GM18520 (cell line): ENCODE data around the gene OR13A1.
"Not testable (repeated sequence)": the region's sequence is repeated elsewhere in the genome, so short reads cannot be mapped to it uniquely, and the experiment has no call there.

Experiments
- ATAC-seq: cut with Tn5 transposase; IDR thresholded peaks from one replicate; pipeline ENCODE4 v1.9.1; 2021; ENCODE audit not compliant: unreplicated experiment

OR13A1 gene

GRCh38 chr10:45282061-45282460, 33.3 kb downstream of the OR13A1 start:
- no peak for ATAC-seq

GRCh38 chr10:45280113-45280760, 35.2 kb downstream of the OR13A1 start:
- ATAC-seq, result no peak

- no peak for ATAC-seq
These were observed 35.7 kb downstream of the OR13A1 start for GRCh38 chr10:45279682-45280081.

- ATAC-seq, result no peak
These were observed 36.4 kb downstream of the OR13A1 start for GRCh38 chr10:45278860-45279498.

GRCh38 chr10:45276146-45276545, 39.3 kb downstream of the OR13A1 start:
- not testable (repeated sequence) for ATAC-seq

GRCh38 chr10:45274364-45274763, 41.0 kb downstream of the OR13A1 start:
- no peak for ATAC-seq

GRCh38 chr10:45267777-45268176, 47.6 kb downstream of the OR13A1 start:
- not testable (repeated sequence) for ATAC-seq

GRCh38 chr10:45265996-45266395, 49.4 kb downstream of the OR13A1 start:
- no peak for ATAC-seq

- ATAC-seq, result no peak
These were observed 53.5 kb downstream of the OR13A1 start for GRCh38 chr10:45261946-45262345.

GRCh38 chr10:45261243-45261775, 54.1 kb downstream of the OR13A1 start:
- ATAC-seq, result no peak

- ATAC-seq, result not testable (repeated sequence)
These were observed 54.8 kb downstream of the OR13A1 start for GRCh38 chr10:45260635-45261034.

GRCh38 chr10:45259786-45260495, 55.5 kb downstream of the OR13A1 start:
- not testable (repeated sequence) for ATAC-seq

GRCh38 chr10:45257600-45257999, 57.8 kb downstream of the OR13A1 start:
- no peak for ATAC-seq

GRCh38 chr10:45256246-45256645, 59.2 kb downstream of the OR13A1 start:
- no peak for ATAC-seq

GRCh38 chr10:45255706-45256105, 59.7 kb downstream of the OR13A1 start:
- no peak for ATAC-seq

GRCh38 chr10:45254892-45255291, 60.5 kb downstream of the OR13A1 start:
- no peak for ATAC-seq

GRCh38 chr10:45253183-45253914, 62.1 kb downstream of the OR13A1 start:
- ATAC-seq, result peak; percentile 51
